ENCODE results near the gene MYMK. TPM values are rescaled to one million over a fixed set of nuclear protein-coding genes. Genes with fewer than 3 reads are reported as not detected.

Gene MYMK
- total RNA-seq, 2 donors from 2014 or later, result not detected

DNA sequence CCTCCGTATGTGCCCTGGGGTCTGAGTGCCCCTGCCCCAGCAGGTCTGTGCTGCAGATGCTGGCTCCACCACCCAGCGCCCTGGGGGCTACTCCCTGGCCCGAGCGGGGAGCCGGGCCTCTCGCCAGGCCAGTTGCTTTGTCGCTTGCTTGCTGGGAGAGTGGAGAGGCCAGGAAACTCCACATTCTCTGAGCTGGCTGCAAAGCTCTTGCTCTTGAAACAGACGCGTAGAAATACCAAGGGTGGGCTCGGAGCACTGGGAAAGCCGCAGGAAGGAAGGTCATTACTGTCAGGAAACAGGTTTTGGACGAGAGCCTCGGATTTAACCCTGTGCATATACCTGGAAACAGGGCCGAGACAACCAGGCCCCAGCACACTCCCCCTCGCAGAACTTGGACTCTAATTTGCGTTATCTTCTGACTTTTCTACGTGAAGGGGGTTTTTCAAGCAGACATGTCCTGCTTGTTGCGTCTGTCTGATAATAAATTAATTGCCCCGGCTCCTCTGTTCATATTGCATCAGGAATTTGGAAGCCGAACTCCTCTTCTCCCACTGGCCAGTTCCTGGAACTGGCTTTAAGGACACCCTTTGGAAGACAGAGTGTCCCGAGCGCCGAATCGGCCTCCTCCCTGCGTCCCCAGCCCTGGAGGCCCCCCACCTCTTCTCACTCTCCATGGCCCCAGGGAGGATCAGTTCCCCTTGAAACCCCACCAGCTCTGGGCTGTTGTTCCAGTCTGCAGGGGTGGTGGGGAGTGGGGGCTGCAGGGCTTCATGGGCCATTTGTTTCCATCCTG is 20.9 kb upstream of the MYMK start:
- WGBS, 2 experiments (ENCODE audit: insufficient coverage in 1 of 2, insufficient read length in 1 of 2), result 89 to 90% methylated on average over 19 to 25 of the region's 25 CpGs
- Mint-ChIP-seq H3K27ac (no peak overlapping the region), H3K4me1 (no peaks in the 10 kb centered on the region), H3K4me3 (no peak overlapping the region), H3K9me3 (no peaks in the 10 kb centered on the region), H3K27me3 (ENCODE audit: insufficient read depth) (no peaks in the 10 kb centered on the region), H3K36me3 (ENCODE audit: low read depth) (no peaks in the 10 kb centered on the region)
- Histone ChIP-seq H3K9me3 (ENCODE audit: control insufficient read depth, low read length) (no peaks in the 10 kb centered on the region), H3K27me3 (ENCODE audit: control insufficient read depth, insufficient read depth, low read length, poor library complexity, severe bottlenecking) (no peaks in the 10 kb centered on the region), H3K27ac (ENCODE audit: low read depth, low read length) (no peak overlapping the region), H3K36me3 (ENCODE audit: control insufficient read depth, insufficient read depth, low read length) (no peaks in the 10 kb centered on the region), H3K4me1 (ENCODE audit: control insufficient read depth, insufficient read depth, low read length) (no peaks in the 10 kb centered on the region), H3K4me3 (ENCODE audit: low read length) (no peak overlapping the region), H3K9ac (ENCODE audit: extremely low read depth, low read length, poor library complexity, severe bottlenecking) (no peak overlapping the region)
- TF ChIP-seq, protein P1, sequence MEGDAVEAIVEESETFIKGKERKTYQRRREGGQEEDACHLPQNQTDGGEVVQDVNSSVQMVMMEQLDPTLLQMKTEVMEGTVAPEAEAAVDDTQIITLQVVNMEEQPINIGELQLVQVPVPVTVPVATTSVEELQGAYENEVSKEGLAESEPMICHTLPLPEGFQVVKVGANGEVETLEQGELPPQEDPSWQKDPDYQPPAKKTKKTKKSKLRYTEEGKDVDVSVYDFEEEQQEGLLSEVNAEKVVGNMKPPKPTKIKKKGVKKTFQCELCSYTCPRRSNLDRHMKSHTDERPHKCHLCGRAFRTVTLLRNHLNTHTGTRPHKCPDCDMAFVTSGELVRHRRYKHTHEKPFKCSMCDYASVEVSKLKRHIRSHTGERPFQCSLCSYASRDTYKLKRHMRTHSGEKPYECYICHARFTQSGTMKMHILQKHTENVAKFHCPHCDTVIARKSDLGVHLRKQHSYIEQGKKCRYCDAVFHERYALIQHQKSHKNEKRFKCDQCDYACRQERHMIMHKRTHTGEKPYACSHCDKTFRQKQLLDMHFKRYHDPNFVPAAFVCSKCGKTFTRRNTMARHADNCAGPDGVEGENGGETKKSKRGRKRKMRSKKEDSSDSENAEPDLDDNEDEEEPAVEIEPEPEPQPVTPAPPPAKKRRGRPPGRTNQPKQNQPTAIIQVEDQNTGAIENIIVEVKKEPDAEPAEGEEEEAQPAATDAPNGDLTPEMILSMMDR (conservative IDR thresholded peaks at IDR 0.05), result no peak
- no peak for DNase-seq

DNA sequence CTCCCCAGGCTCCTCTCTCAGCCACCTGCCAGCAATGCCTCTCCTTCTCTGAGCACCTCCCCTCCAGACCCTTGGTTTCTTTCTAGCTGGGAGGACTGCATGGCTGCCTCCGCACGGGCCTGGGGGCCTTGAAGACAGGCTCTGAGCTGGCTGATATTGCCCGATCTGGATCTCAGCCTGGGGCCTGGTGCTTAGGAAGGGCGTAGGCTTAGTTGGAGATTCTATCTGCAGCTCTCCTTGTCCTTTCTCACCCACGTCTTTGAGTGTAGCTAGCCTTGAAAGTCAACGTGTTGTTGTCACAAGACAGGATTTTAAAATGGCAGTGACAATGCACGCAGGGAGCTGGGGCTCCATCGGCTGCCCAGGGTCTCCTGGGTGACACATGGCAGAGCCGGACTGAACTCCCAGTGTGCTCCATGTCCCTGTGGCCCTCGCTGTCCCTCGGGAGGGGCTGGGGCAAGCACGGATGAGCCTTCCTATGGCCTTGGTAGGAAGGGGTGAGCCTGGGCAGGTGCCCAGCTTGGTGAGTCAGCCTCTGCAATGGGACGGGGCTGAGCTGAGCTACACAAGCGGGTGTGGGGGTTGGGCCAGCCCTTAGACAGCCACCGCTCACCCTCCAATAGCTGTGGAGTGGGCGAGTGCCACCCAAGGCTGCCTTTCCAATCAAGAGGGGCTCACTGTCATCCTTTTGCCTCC is 19.2 kb upstream of the MYMK start:
- H3K36me3 Mint-ChIP-seq (ENCODE audit: low read depth), result no peaks in the 10 kb centered on the region
- Histone ChIP-seq H3K9ac (ENCODE audit: extremely low read depth, low read length, poor library complexity, severe bottlenecking) (no peak overlapping the region), H3K36me3 (ENCODE audit: control insufficient read depth, insufficient read depth, low read length) (no peaks in the 10 kb centered on the region), H3K27me3 (ENCODE audit: control insufficient read depth, insufficient read depth, low read length, poor library complexity, severe bottlenecking) (no peaks in the 10 kb centered on the region), H3K4me3 (ENCODE audit: low read length) (no peak overlapping the region), H3K9me3 (ENCODE audit: control insufficient read depth, low read length) (no peaks in the 10 kb centered on the region), H3K27ac (ENCODE audit: low read depth, low read length) (no peak overlapping the region), H3K4me1 (ENCODE audit: control insufficient read depth, insufficient read depth, low read length) (no peaks in the 10 kb centered on the region)
- H3K27ac Mint-ChIP-seq, result no peak overlapping the region
- DNase-seq, result no peak
- H3K4me1 Mint-ChIP-seq, result peaks cover 4% of the 10 kb centered on the region
- H3K4me3 Mint-ChIP-seq, result no peak overlapping the region
- WGBS, 2 experiments (ENCODE audit: insufficient coverage in 1 of 2, insufficient read length in 1 of 2), result 88 to 90% methylated on average over 9 to 16 of the region's 16 CpGs
- no peaks in the 10 kb centered on the region for H3K9me3 Mint-ChIP-seq
- TF ChIP-seq, protein P1 (conservative IDR thresholded peaks at IDR 0.05), result no peak
- H3K27me3 Mint-ChIP-seq (ENCODE audit: insufficient read depth), result peaks cover 2% of the 10 kb centered on the region

DNA sequence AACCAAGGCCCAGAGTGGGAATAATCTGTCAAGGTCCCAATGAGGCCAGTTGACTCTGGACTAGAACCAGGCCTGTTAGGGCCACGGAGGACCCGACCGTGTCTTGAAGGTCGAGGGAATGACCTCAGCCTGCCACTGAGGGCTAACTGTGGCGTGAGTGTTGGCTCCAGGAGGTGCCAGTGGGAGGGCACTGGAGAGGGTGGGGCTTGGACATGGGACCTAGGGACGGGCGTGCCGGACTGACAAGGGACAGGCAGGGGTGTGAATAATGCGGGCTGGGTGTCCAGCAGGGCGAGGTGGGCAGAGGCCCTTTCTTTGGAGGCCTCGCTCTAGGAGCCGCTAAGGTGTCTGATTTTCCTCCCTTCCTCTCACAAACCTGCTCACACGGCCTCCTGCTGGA is 17.2 kb upstream of the MYMK start:
- Mint-ChIP-seq H3K9me3 (no peaks in the 10 kb centered on the region), H3K27ac (no peak overlapping the region), H3K4me1 (peaks cover 4% of the 10 kb centered on the region), H3K36me3 (ENCODE audit: low read depth) (no peaks in the 10 kb centered on the region), H3K27me3 (ENCODE audit: insufficient read depth) (peaks cover 3% of the 10 kb centered on the region), H3K4me3 (no peak overlapping the region)
- Histone ChIP-seq H3K4me3 (ENCODE audit: low read length) (no peak overlapping the region), H3K9ac (ENCODE audit: extremely low read depth, low read length, poor library complexity, severe bottlenecking) (no peak overlapping the region), H3K27ac (ENCODE audit: low read depth, low read length) (no peak overlapping the region), H3K27me3 (ENCODE audit: control insufficient read depth, insufficient read depth, low read length, poor library complexity, severe bottlenecking) (no peaks in the 10 kb centered on the region), H3K36me3 (ENCODE audit: control insufficient read depth, insufficient read depth, low read length) (no peaks in the 10 kb centered on the region), H3K4me1 (ENCODE audit: control insufficient read depth, insufficient read depth, low read length) (no peaks in the 10 kb centered on the region), H3K9me3 (ENCODE audit: control insufficient read depth, low read length) (no peaks in the 10 kb centered on the region)
- no peak for DNase-seq
- TF ChIP-seq, protein P1 (conservative IDR thresholded peaks at IDR 0.05), result no peak
- 78 to 85% methylated on average over 5 to 11 of the region's 13 CpGs for WGBS, 2 experiments (ENCODE audit: insufficient coverage in 1 of 2, insufficient read length in 1 of 2)
